DMS79 (cell line): Measurements from ENCODE around the gene RNU6-1.

Source experiments
- DNase-seq: peaks from one replicate; lab custom pipeline; 2025; lab: John Stamatoyannopoulos, UW

The RNU6-1 gene

DNA sequence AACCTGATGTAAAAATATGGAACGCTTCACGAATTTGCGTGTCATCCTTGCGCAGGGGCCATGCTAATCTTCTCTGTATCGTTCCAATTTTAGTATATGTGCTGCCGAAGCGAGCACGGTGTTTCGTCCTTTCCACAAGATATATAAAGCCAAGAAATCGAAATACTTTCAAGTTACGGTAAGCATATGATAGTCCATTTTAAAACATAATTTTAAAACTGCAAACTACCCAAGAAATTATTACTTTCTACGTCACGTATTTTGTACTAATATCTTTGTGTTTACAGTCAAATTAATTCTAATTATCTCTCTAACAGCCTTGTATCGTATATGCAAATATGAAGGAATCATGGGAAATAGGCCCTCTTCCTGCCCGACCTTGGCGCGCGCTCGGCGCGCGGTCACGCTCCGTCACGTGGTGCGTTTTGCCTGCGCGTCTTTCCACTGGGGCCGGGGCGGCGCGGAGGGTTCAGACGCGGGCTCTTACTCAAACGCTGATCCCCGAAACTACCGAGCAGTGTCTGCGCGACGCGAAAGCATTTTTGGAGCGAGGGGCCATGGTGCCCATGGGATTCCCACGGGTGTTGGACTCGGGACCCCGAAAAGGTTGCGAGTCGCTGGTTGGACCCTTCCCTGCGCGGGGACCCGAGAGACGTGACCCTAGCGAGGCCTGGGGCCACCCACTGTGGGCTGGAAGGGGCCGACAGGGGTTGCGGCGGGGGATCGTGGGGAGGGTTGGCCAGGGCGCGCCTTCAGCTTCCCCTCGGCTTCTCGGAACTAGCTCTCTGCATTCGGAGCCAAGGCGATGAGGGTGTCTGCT, at the start of gene RNU6-1:
TSS of gene RNU6-1 (minus strand) at position 117 of the 820 bp plus-strand sequence.
- DNase-seq, result peak; percentile 65

- DNase-seq, result no peak
These were observed 47.9 kb upstream of the RNU6-1 start for GRCh38 chr15:67887776-67888175.

DNA sequence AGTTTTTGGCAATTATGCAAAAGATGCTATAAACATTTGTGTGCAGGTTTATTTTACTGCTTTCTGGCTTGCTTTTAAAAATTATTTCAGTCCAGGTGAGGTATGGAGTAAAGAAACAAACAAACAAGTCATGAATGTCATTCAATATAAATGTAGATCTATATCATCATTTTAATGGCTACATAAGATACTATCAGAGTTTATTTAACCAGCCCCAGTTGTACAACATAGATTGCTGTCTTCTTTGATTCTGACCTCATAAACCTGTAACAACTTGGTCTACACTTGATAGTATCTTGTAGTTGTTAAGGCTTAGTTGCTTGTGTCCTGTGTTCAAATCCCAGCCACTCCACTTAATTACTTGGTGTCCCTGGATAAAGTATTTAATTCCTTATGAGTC, 46.0 kb upstream of the RNU6-1 start:
- DNase-seq, result no peak

DNA sequence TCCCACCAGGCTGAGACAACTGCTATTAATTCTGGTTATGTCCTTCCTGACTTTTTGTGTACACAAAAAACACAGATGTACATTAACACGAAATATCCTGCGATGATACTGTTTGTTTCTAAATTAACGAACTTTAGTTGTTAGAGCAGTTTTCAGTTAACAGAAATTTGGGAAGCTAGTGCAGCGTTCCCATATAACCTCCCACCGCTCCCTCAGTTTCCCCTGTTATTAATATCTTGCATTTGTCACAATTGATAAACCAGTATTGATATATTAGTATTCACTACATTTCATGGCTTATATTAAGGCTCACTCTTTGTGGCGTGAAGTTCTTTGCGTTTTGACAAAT, 45.3 kb upstream of the RNU6-1 start:
- no peak for DNase-seq

DNA sequence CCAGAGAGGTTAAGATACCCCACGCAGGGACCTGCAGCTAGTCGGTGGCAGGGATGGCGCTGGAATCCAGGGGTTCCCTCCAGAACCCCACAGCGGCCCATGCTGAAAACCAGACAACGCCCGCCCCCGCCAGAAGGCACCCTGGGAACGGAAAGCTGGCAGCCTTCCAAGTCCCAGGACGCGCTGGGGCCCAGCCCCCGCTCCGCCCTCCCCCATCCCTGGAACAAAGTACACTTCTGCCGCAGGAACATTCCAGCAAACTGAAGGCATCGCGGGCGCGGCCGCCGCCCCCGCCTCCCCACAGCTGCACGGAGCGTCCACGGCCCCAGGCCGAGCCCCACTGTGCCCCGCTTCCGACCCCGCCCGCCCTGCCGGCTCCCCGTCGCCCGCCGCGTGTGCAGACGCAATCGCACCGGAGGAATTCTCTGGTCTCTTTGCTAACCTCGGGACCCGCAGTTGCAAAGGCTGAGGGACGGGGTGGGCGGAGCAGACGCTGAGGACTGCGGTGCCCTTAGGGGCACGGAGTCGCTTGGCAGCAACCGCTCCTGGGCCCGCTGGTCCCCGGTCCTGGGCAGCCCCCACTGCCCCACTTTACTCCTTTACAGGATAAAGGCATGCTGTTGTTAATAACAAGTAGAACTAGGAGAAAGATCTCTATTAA, 44.8 kb upstream of the RNU6-1 start:
- no peak for DNase-seq

GRCh38 chr15:67884009-67884408, 44.2 kb upstream of the RNU6-1 start:
- DNase-seq, result no peak

- DNase-seq, result no peak
These were observed 43.5 kb upstream of the RNU6-1 start for GRCh38 chr15:67883234-67883773.

- DNase-seq, result no peak
These were observed 42.8 kb upstream of the RNU6-1 start for GRCh38 chr15:67882487-67883233.

DNA sequence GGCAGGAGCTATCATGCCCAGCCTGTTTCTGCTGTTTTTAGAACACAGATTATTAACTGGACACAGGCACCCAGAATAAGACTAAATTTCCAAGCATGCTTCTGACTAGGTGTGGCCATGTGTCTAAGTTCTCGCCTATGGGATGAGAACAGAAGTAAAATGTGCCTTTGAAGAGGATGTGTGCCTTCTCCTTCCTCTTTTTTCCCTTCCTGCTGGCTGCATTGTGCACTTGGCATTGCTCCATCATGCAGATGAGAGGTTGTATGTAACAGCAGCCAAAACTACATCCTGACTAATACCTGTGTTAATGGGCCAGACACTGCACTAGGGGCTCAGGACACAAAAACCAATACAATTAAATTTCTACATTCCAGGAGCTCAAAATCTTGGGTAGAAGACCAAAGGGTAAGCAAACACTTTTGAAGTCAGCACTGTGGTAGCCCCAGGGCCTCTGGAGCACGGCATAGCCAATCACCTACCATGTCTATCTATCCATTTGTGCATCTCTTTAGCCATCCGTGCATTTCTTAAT, 40.9 kb upstream of the RNU6-1 start:
- DNase-seq, result no peak

GRCh38 chr15:67879440-67880129, 39.7 kb upstream of the RNU6-1 start:
- no peak for DNase-seq

GRCh38 chr15:67878712-67879206, 38.9 kb upstream of the RNU6-1 start:
- DNase-seq, result no peak

DNA sequence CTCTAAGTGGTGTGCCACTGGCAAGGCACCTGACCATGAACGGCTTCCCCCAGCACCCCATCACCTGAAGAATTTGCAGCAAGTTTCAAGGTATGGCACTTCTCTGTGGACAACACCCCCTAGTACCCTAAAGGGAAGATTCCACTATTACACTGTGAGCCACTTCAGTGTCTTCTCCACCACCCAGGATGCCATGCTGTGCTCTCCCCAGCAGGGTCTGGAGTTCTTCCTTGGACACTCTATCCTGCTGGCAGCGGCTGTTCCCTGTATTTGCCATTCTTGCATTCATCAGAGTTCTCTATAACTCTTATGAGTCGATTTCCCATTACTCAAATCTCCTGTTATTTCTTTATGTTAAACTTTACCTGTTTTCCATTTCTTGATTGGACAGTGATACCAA, 33.9 kb upstream of the RNU6-1 start:
- DNase-seq, result no peak

- DNase-seq, result no peak
These were observed 31.1 kb upstream of the RNU6-1 start for GRCh38 chr15:67870868-67871408.

GRCh38 chr15:67869701-67870100, 29.9 kb upstream of the RNU6-1 start:
- DNase-seq, result no peak

DNA sequence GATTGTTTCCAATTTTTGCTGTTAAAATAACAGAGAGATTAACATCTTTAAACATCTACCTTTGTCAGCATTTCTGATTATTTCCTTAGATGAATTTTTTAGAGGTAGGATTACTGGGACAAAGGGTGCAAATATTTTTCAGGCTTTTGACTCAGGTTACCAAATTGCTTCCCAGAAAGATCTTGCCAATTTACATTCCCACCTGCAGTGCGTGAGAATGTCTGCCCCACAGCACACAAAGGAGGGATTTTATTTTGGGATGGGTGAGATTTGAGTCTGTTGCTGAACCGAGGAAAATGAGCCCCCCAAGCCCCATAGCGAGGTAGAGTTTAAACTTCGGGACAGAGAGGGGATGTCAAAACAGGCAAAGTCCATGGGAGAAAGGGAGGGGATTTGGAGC, 25.9 kb upstream of the RNU6-1 start:
- no peak for DNase-seq

- no peak for DNase-seq
These were observed 25.5 kb upstream of the RNU6-1 start for GRCh38 chr15:67865331-67865730.

- no peak for DNase-seq
These were observed 23.7 kb upstream of the RNU6-1 start for GRCh38 chr15:67863442-67863987.

GRCh38 chr15:67862750-67863441, 23.1 kb upstream of the RNU6-1 start:
- DNase-seq, result no peak

- DNase-seq, result no peak
These were observed 22.1 kb upstream of the RNU6-1 start for GRCh38 chr15:67861983-67862382.

GRCh38 chr15:67859331-67859946, 19.6 kb upstream of the RNU6-1 start:
- DNase-seq, result no peak
